22Rv1 (cell line): ENCODE results near the gene ASTN2.

Experiments used
- H3K27ac ChIP-seq: fragments of 450-650 bp; 2 replicates; pipeline ENCODE4 v1.5.1; 2017
- CTCF ChIP-seq: fragments of 450-650 bp; IDR thresholded peaks from 2 replicates; pipeline ENCODE4 v1.5.1; 2017; ENCODE audit warnings: mild to moderate bottlenecking
- ZFX ChIP-seq: fragments of 450-650 bp; IDR thresholded peaks from 2 replicates; pipeline ENCODE4 v1.6.1; 2017; ENCODE audit warnings: antibody characterized with exemption, borderline replicate concordance

ASTN2 gene

DNA sequence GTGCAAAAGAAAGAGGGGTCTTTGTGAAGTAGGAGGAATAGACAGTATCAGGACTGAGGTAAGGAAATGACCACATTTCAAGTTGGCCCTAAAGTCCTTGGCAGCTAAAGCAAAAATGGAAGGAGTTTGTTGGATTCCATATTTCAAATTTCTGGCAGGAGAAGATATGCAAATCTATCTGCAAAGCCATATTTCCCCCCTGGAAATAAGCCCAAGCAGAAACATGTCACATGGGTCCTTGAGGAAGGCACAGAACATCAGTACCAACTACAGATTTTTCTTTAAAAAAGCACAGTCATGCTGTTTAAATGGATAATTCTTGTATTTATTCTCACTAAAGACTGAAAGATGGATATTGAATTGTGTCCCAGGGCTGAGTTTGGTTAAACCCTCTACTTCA, 404.8 kb downstream of the ASTN2 start:
- no peak overlapping the region for H3K27ac ChIP-seq
- no peak for TF ChIP-seq CTCF
- TF ChIP-seq ZFX = no peak

DNA sequence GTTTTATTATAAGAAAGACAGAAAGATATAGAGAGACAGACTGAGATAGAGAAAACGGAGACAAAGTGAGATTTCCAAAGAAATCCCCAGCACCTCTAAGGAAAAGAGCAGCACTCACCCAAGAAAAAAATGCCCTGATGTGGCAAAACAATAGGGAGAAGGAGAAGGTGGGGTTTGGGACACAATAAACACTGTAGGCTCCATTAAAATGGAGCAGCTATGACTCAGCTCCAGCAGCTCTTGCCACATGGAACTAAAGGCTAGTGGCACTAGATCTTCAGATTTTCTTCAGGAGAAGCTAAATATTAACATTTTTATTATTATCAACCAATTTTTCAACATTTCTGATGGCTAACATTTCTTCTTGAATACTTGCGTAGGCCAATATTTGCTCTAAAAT, 406.0 kb downstream of the ASTN2 start:
- no peak overlapping the region for H3K27ac ChIP-seq
- TF ChIP-seq CTCF = no peak

DNA sequence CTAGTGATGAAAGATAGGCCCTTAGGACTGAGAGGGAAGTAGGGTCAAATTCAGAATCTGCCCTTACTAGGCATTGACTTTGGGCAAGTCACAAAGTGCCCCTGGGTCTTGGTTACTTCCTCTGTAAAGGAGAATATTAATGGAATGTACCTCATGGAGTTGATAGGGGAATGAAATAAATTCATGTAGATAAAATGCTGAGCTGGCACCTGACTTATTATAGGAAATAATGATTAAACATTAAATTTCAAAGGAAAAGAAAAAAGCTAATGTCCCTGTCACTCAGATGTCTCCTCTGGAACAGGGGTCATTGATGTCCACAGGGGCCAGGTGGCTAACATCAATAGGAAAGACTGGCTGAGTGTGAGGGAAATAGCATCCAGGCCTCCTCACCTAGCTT, 406.4 kb downstream of the ASTN2 start:
- TF ChIP-seq CTCF = no peak
- no peak for TF ChIP-seq ZFX
- no peak overlapping the region for H3K27ac ChIP-seq

DNA sequence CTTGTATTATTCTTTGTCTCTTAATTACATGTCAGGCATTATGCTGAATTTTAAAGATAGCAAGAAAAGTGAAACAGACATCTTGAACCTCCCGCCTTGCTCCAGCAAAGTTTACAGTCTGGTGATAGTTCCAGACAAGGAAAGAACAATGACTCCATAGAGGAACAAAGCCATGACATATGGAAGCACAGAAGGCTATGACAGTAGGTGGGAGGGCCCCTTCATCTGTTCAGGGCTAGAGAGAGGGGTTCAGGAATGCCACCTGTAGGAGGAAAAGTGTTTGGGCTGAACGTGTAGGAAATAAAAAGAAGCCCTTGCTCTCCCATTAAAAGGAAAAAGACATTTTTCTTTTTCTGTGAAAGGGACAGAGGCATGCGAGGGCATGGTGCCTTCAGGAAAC, 412.2 kb downstream of the ASTN2 start:
- TF ChIP-seq ZFX (no peak), CTCF (no peak)
- no peak overlapping the region for H3K27ac ChIP-seq

DNA sequence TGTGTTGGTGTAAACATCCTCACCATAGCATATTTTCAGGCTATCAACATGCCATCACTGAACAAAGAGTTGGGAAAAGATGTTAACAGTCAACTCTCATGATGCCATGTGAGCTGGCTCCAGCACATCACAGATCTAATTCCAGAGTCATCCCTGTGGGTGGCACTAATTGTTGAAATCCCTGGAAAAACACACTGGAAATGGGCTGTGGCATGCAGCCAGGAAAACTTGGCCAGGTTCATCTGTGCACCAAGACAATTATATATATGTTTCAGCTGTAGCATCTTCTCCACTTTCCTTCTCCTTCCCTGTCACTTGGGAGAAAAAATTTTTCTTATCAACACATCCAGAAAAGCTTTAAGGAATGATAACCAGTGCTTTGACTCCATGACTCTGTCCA, 414.0 kb downstream of the ASTN2 start:
- no peak for TF ChIP-seq ZFX
- TF ChIP-seq CTCF = no peak
- no peak overlapping the region for H3K27ac ChIP-seq

- no peak overlapping the region for H3K27ac ChIP-seq
- TF ChIP-seq CTCF = no peak
- no peak for TF ChIP-seq ZFX
Measured at GRCh38 chr9:117000196-117000723, 414.6 kb downstream of the ASTN2 start.

DNA sequence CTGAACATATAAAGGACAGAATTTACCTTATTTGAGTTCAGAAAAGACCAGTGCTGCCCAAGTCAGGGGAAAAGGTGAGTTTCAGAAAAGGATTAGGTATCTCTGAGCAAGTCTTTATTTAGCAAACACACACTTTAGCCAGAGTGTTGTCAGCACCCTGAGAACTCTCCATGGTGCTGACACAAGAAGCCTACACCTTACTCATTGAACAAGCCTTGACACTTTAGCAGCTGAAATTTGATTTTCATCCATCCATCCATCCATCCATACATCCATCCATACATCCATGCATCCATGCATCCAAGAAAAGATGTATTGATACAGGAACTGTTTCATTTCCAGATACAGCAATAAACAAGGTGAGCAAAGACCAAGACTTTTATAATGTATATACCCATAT, 416.6 kb downstream of the ASTN2 start:
- no peak overlapping the region for H3K27ac ChIP-seq
- TF ChIP-seq ZFX = no peak
- no peak for TF ChIP-seq CTCF
